Astrocyte (in vitro differentiated cells and primary cell): ENCODE data around the gene ANXA10. TPM values are rescaled to one million over a fixed set of nuclear protein-coding genes. Genes with fewer than 3 reads are reported as not detected.

Experiments used
- DNase-seq: peaks from one replicate; pipeline ENCODE4 v3.0.0-alpha.2; 2010; ENCODE audit warnings: low read depth
- FAIRE-seq: peaks from 2 replicates; lab custom pipeline; 2011; peaks lifted over from hg19 to GRCh38; lab: Jason Lieb, UNC
- H2AFZ ChIP-seq: 2 replicates; pipeline ENCODE4 v1.6.0; 2012; ENCODE audit warnings: low read depth, low read length, inconsistent platforms
- H3K27ac ChIP-seq: 2 replicates; pipeline ENCODE4 v1.5.1; 2011; ENCODE audit warnings: low read depth, low read length, inconsistent platforms
- H3K27me3 ChIP-seq: 2 replicates; pipeline ENCODE4 v1.6.0; 2011; ENCODE audit warnings: low read length, inconsistent platforms; ENCODE audit not compliant: insufficient read depth
- H3K36me3 ChIP-seq: 2 replicates; pipeline ENCODE4 v1.5.1; 2011; ENCODE audit warnings: low read length, inconsistent platforms; ENCODE audit not compliant: insufficient read depth
- H3K4me1 ChIP-seq: 2 replicates; pipeline ENCODE4 v1.5.1; 2011; ENCODE audit warnings: low read length, inconsistent platforms; ENCODE audit not compliant: insufficient read depth
- H3K4me2 ChIP-seq: 2 replicates; pipeline ENCODE4 v1.6.0; 2012; ENCODE audit warnings: low read length, inconsistent platforms
- H3K4me3 ChIP-seq: 2 replicates; pipeline ENCODE4 v1.5.1; 2011; ENCODE audit warnings: low read depth, mild to moderate bottlenecking, low read length, inconsistent platforms; ENCODE audit not compliant: insufficient read depth
- H3K79me2 ChIP-seq: 2 replicates; pipeline ENCODE4 v1.6.0; 2012; ENCODE audit warnings: mild to moderate bottlenecking, low read length, inconsistent platforms; ENCODE audit not compliant: insufficient read depth
- H3K9ac ChIP-seq: 2 replicates; pipeline ENCODE4 v1.6.0; 2012; ENCODE audit warnings: mild to moderate bottlenecking, low read length, inconsistent platforms
- H3K9me3 ChIP-seq: 2 replicates; pipeline ENCODE4 v1.5.1; 2012; ENCODE audit warnings: low read depth, mild to moderate bottlenecking, low read length, inconsistent platforms; ENCODE audit not compliant: insufficient read depth
- H4K20me1 ChIP-seq: 2 replicates; pipeline ENCODE4 v1.6.0; 2012; ENCODE audit warnings: low read length, inconsistent platforms; ENCODE audit not compliant: insufficient read depth
- H3K27ac Mint-ChIP-seq: one replicate; pipeline ENCODE4 v1.8.0; 2021; ENCODE audit warnings: mild to moderate bottlenecking, mixed read lengths; ENCODE audit not compliant: unreplicated experiment
- H3K27me3 Mint-ChIP-seq: one replicate; pipeline ENCODE4 v1.8.0; 2021; ENCODE audit warnings: low read depth, mixed read lengths; ENCODE audit not compliant: unreplicated experiment
- H3K36me3 Mint-ChIP-seq: one replicate; pipeline ENCODE4 v1.8.0; 2021; ENCODE audit warnings: low read depth, mixed read lengths; ENCODE audit not compliant: unreplicated experiment
- H3K4me1 Mint-ChIP-seq: one replicate; pipeline ENCODE4 v1.8.0; 2021; ENCODE audit warnings: low read depth, mixed read lengths; ENCODE audit not compliant: unreplicated experiment
- H3K4me3 Mint-ChIP-seq: one replicate; pipeline ENCODE4 v1.8.0; 2021; ENCODE audit warnings: mild to moderate bottlenecking, moderate library complexity, mixed read lengths; ENCODE audit not compliant: unreplicated experiment
- H3K9me3 Mint-ChIP-seq: one replicate; pipeline ENCODE4 v1.8.0; 2021; ENCODE audit warnings: mild to moderate bottlenecking, mixed read lengths; ENCODE audit not compliant: unreplicated experiment
- EZH2 ChIP-seq: IDR thresholded peaks from 2 replicates; pipeline ENCODE4 v1.6.1; 2012; ENCODE audit warnings: mild to moderate bottlenecking, low read length, inconsistent platforms; ENCODE audit not compliant: insufficient read depth
- total RNA-seq: library from RNA; stranded (reverse); gene quantifications from 2 replicates; pipeline ENCODE4 v1.2.1, GENCODE V29; 2021
- TF ChIP-seq, protein P1 (sequence below): IDR thresholded peaks from 2 replicates; pipeline ENCODE4 v1.5.1; 2011; ENCODE audit warnings: low read depth, mild to moderate bottlenecking, inconsistent platforms, low read length, moderate library complexity; ENCODE audit not compliant: insufficient read depth

The ANXA10 gene
- total RNA-seq, 1 donor from 2014 or later: not detected

DNA sequence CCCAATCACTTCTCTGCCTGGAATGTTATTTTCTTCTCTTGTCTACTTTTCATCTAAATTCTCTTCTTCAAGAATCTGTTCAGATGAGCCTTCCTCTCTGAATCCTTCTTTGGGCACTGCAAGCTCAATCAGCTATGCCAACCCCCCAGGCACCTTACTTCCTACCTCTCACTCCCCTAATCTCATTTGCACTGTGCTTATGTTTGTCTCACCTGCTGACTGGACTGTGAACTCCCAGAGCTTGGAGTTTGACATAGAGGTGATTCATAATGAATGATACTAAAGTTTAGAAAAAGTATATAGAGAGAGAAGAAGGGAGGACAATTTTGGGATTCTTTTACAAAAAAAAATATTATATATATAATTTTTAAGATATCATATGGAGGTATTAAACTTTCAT, 36.3 kb downstream of the ANXA10 start:
- H3K9me3 Mint-ChIP-seq: no peaks in the 10 kb centered on the region
- H3K4me3 Mint-ChIP-seq: no peak overlapping the region
- Histone ChIP-seq H3K27ac (no peak overlapping the region), H3K9ac (no peak overlapping the region), H4K20me1 (no peaks in the 10 kb centered on the region), H3K79me2 (no peaks in the 10 kb centered on the region), H3K27me3 (no peaks in the 10 kb centered on the region), H2AFZ (no peak overlapping the region), H3K36me3 (no peaks in the 10 kb centered on the region), H3K4me1 (peaks cover 10% of the 10 kb centered on the region), H3K9me3 (no peaks in the 10 kb centered on the region), H3K4me2 (no peak overlapping the region), H3K4me3 (no peak overlapping the region)
- H3K36me3 Mint-ChIP-seq: no peaks in the 10 kb centered on the region
- FAIRE-seq: no peak
- H3K27ac Mint-ChIP-seq: no peak overlapping the region
- TF ChIP-seq, protein P1, sequence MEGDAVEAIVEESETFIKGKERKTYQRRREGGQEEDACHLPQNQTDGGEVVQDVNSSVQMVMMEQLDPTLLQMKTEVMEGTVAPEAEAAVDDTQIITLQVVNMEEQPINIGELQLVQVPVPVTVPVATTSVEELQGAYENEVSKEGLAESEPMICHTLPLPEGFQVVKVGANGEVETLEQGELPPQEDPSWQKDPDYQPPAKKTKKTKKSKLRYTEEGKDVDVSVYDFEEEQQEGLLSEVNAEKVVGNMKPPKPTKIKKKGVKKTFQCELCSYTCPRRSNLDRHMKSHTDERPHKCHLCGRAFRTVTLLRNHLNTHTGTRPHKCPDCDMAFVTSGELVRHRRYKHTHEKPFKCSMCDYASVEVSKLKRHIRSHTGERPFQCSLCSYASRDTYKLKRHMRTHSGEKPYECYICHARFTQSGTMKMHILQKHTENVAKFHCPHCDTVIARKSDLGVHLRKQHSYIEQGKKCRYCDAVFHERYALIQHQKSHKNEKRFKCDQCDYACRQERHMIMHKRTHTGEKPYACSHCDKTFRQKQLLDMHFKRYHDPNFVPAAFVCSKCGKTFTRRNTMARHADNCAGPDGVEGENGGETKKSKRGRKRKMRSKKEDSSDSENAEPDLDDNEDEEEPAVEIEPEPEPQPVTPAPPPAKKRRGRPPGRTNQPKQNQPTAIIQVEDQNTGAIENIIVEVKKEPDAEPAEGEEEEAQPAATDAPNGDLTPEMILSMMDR: no peak
- TF ChIP-seq EZH2: no peak
- peaks cover 3% of the 10 kb centered on the region for H3K4me1 Mint-ChIP-seq
- DNase-seq: no peak
- no peaks in the 10 kb centered on the region for H3K27me3 Mint-ChIP-seq

DNA sequence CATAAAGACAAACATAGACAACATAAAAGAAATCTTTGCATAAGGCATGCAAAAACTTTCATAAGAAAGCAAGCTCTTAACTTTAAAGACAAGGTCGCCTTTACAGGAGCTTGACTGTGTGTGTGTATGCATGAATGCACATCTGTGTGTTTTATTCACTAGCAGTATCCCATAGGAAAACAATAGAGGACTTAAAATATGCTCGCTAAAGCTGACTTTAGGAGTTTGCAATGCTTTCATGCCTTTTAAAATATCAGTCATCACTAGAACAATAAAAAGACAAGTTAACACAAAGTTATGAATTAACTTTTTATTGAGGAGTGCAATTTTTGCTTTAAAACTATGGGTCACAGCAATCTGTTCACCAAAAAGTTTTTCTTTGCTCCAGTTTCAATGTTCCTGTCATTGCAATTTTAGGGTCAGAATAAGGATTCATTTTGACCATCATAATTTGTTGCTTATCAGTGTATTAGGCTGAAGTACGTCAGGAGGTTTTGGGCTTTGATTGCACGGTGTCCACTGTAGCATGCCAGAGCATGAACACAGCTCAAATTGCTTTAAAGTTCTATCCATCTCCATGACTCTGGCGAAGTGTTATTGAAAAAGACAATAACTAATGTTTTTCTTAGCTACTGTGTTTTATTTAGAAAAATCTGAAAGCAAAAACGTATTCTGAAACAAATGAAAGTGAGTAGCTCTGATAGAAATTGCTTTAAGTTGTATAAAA, 36.9 kb downstream of the ANXA10 start:
- Histone ChIP-seq H2AFZ (no peak overlapping the region), H3K27ac (no peak overlapping the region), H3K9ac (no peak overlapping the region), H3K9me3 (no peaks in the 10 kb centered on the region), H3K79me2 (no peaks in the 10 kb centered on the region), H3K27me3 (no peaks in the 10 kb centered on the region), H3K4me1 (peaks cover 6% of the 10 kb centered on the region), H3K36me3 (no peaks in the 10 kb centered on the region), H3K4me2 (no peak overlapping the region), H3K4me3 (no peak overlapping the region), H4K20me1 (no peaks in the 10 kb centered on the region)
- H3K27ac Mint-ChIP-seq: no peak overlapping the region
- H3K4me3 Mint-ChIP-seq: no peak overlapping the region
- H3K4me1 Mint-ChIP-seq: peaks cover under 1% of the 10 kb centered on the region
- no peak for TF ChIP-seq EZH2
- TF ChIP-seq, protein P1: no peak
- H3K9me3 Mint-ChIP-seq: no peaks in the 10 kb centered on the region
- no peaks in the 10 kb centered on the region for H3K27me3 Mint-ChIP-seq
- FAIRE-seq: no peak
- H3K36me3 Mint-ChIP-seq: no peaks in the 10 kb centered on the region
- DNase-seq: peak; percentile 10

DNA sequence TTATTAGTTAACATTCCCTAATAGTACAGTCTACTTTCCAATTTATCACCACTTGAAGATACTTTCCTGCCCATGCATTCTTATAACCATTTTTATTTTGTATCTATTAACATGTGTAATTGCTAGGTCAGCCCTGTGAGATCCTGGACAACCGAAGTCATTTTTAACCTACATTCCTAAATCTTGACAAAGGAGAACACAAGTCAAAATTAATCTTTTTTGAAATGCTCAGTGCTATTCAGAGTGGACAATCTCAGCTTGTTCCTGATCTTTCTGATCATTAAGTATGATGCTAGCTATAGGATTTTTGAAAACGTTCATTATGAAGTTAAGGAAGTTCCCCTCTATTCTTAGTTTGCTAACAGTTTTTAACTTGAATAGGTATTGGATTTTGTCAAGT, 37.5 kb downstream of the ANXA10 start:
- no peak for FAIRE-seq
- Mint-ChIP-seq H3K9me3 (no peaks in the 10 kb centered on the region), H3K27ac (no peak overlapping the region), H3K4me1 (no peaks in the 10 kb centered on the region), H3K27me3 (no peaks in the 10 kb centered on the region), H3K36me3 (no peaks in the 10 kb centered on the region), H3K4me3 (no peak overlapping the region)
- no peak overlapping the region for H3K27ac ChIP-seq
- H3K79me2 ChIP-seq: no peaks in the 10 kb centered on the region
- TF ChIP-seq, protein P1: no peak
- TF ChIP-seq EZH2: no peak
- no peak overlapping the region for H3K9ac ChIP-seq
- H4K20me1 ChIP-seq: no peaks in the 10 kb centered on the region
- no peak overlapping the region for H3K4me2 ChIP-seq
- peaks cover 1% of the 10 kb centered on the region for H3K4me1 ChIP-seq
- no peaks in the 10 kb centered on the region for H3K9me3 ChIP-seq
- no peak overlapping the region for H2AFZ ChIP-seq
- no peaks in the 10 kb centered on the region for H3K36me3 ChIP-seq
- DNase-seq: no peak
- H3K4me3 ChIP-seq: no peak overlapping the region
- H3K27me3 ChIP-seq: no peaks in the 10 kb centered on the region
